WERI-Rb-1 (cell line): ENCODE results near the gene FAM227B.

Experiments
- DNase-seq: peaks from one replicate; pipeline ENCODE4 v3.0.0-alpha.2; 2020
- H3K27ac ChIP-seq: fragments of 250-450 bp; sonication (Bioruptor Pico); 2 replicates; pipeline ENCODE4 v1.5.1; 2020; ENCODE audit warnings: mild to moderate bottlenecking, moderate library complexity
- H3K27me3 ChIP-seq: fragments of 250-450 bp; sonication (Bioruptor Pico); 2 replicates; pipeline ENCODE4 v1.5.1; 2021; ENCODE audit warnings: mild to moderate bottlenecking, low read depth, moderate library complexity; ENCODE audit not compliant: insufficient read depth, severe bottlenecking
- H3K36me3 ChIP-seq: fragments of 250-450 bp; sonication (Bioruptor Pico); 2 replicates; pipeline ENCODE4 v1.5.1; 2020; ENCODE audit warnings: mild to moderate bottlenecking, moderate library complexity
- H3K4me3 ChIP-seq: 2 replicates; pipeline ENCODE4 v1.5.1; 2011; ENCODE audit warnings: low read depth, mild to moderate bottlenecking, control low read depth, low read length
- H3K9me3 ChIP-seq: fragments of 250-450 bp; sonication (Bioruptor Pico); 2 replicates; pipeline ENCODE4 v1.5.1; 2021; ENCODE audit warnings: mild to moderate bottlenecking, moderate library complexity; ENCODE audit not compliant: severe bottlenecking
- CTCF ChIP-seq: IDR thresholded peaks from 2 replicates; pipeline ENCODE4 v1.5.1; 2011; ENCODE audit warnings: low read depth, mild to moderate bottlenecking, control low read depth, inconsistent platforms, low read length

Gene FAM227B

GRCh38 chr15:49306551-49306950, 314.1 kb downstream of the FAM227B start:
- no peaks in the 10 kb centered on the region for H3K27me3 ChIP-seq
- no peak overlapping the region for H3K27ac ChIP-seq
- H3K9me3 ChIP-seq, result no peaks in the 10 kb centered on the region
- H3K36me3 ChIP-seq, result peaks cover 6% of the 10 kb centered on the region; the same call in 1 of the 2 replicates
- H3K4me3 ChIP-seq, result no peak overlapping the region
- DNase-seq, result no peak
- TF ChIP-seq CTCF, result no peak

- H3K9me3 ChIP-seq, result no peaks in the 10 kb centered on the region
- H3K36me3 ChIP-seq, result peaks cover 6% of the 10 kb centered on the region; the same call in 1 of the 2 replicates
- no peaks in the 10 kb centered on the region for H3K27me3 ChIP-seq
- no peak overlapping the region for H3K27ac ChIP-seq
- no peak overlapping the region for H3K4me3 ChIP-seq
- TF ChIP-seq CTCF, result no peak
- DNase-seq, result no peak
Observed at GRCh38 chr15:49303003-49303402, 317.6 kb downstream of the FAM227B start.

- H3K27ac ChIP-seq, result no peak overlapping the region
- no peak for DNase-seq
Observed at GRCh38 chr15:49301562-49301961, 319.1 kb downstream of the FAM227B start.

GRCh38 chr15:49300856-49301255, 319.8 kb downstream of the FAM227B start:
- Histone ChIP-seq H3K4me3 (no peak overlapping the region), H3K27me3 (no peaks in the 10 kb centered on the region), H3K9me3 (no peaks in the 10 kb centered on the region), H3K27ac (no peak overlapping the region), H3K36me3 (peaks cover 6% of the 10 kb centered on the region; the same call in 1 of the 2 replicates)
- DNase-seq, result no peak
- no peak for TF ChIP-seq CTCF

More at GRCh38 chr15:49301562-49301961, 319.1 kb downstream of the FAM227B start:
- no peak for TF ChIP-seq CTCF
- peaks cover 6% of the 10 kb centered on the region; the same call in 1 of the 2 replicates for H3K36me3 ChIP-seq
- H3K27me3 ChIP-seq, result no peaks in the 10 kb centered on the region
- no peaks in the 10 kb centered on the region for H3K9me3 ChIP-seq
- H3K4me3 ChIP-seq, result no peak overlapping the region

GRCh38 chr15:49297584-49297983, 323.0 kb downstream of the FAM227B start:
- no peaks in the 10 kb centered on the region for H3K9me3 ChIP-seq
- no peak for TF ChIP-seq CTCF

GRCh38 chr15:49296258-49296657, 324.4 kb downstream of the FAM227B start:
- no peaks in the 10 kb centered on the region for H3K9me3 ChIP-seq
- no peaks in the 10 kb centered on the region for H3K27me3 ChIP-seq
- no peak for DNase-seq
- no peak for TF ChIP-seq CTCF
- H3K27ac ChIP-seq, result no peak overlapping the region
- no peak overlapping the region for H3K4me3 ChIP-seq
- peaks cover 13% of the 10 kb centered on the region for H3K36me3 ChIP-seq

More at GRCh38 chr15:49297584-49297983, 323.0 kb downstream of the FAM227B start:
- Histone ChIP-seq H3K36me3 (peaks cover 8% of the 10 kb centered on the region), H3K27ac (no peak overlapping the region), H3K4me3 (no peak overlapping the region), H3K27me3 (no peaks in the 10 kb centered on the region)
- no peak for DNase-seq
